HG02870 (cell line): ENCODE results near the gene FBXO44.
"Not testable (repeated sequence)": the region's sequence is repeated elsewhere in the genome, so short reads cannot be mapped to it uniquely, and the experiment has no call there.

Source experiments
- ATAC-seq: cut with Tn5 transposase; IDR thresholded peaks from one replicate; pipeline ENCODE4 v1.9.1; 2021; ENCODE audit warnings: mild to moderate bottlenecking, moderate library complexity; ENCODE audit not compliant: unreplicated experiment

Gene FBXO44

DNA sequence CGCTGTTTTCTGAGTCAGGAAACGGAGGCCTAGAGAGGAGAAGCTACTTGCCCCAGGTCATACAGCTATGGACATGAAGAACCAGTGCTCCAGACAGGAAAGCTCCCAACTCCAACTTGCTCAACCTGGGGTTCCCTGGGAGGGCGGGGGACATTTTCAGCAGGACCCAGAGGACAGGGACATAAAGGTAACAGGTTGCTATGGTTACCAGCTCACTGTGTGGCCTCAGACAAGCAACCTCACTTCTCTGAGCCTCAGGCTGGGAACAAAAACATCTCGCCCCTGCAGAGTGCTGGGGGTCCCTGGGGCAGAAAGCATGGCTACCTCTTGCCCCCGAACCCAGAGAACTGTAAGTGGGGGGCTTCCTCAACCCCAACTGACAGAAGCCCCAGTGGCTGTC, 16.6 kb upstream of the FBXO44 start:
- ATAC-seq = no peak

- ATAC-seq = no peak
Observed at GRCh38 chr1:11639372-11639771, 15.3 kb upstream of the FBXO44 start.

DNA sequence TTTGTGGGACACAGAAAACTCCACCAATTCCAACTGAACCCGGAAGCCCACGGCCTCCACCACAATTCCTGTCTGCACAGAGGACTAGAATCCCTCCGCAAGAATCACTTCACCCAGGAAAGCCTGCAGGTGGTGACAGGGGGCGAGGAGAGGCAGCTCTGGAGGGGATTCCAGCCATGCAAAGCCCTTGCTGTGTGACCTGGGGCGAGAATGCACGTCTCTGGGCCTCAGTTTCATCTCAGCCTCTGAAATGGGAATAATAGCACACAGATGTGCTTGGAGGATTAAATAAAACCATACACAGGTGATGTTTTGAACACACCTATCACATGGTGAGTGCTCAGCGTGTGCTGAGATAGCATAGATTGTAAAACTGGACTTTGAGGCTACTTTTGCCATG, 14.6 kb upstream of the FBXO44 start:
- no peak for ATAC-seq

DNA sequence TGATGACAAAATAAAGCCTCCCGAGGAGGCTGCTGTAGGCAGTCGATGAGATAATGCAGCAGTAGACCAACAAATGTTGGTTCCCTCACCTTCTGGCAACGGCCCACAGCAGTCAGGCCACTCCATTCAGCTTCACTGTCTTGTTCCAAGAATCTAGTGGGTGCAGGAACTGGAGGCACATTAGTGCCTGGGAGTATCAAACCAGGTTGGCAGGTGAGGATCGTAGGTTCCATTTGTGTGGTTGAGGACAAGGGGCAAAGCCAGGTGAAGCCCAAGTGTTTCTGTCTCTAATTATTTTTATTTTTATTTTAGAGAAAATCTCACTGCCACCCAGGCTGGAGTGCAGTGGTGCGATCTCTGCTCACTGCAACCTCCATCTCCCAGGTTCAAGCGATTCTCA, 13.7 kb upstream of the FBXO44 start:
- ATAC-seq = no peak

DNA sequence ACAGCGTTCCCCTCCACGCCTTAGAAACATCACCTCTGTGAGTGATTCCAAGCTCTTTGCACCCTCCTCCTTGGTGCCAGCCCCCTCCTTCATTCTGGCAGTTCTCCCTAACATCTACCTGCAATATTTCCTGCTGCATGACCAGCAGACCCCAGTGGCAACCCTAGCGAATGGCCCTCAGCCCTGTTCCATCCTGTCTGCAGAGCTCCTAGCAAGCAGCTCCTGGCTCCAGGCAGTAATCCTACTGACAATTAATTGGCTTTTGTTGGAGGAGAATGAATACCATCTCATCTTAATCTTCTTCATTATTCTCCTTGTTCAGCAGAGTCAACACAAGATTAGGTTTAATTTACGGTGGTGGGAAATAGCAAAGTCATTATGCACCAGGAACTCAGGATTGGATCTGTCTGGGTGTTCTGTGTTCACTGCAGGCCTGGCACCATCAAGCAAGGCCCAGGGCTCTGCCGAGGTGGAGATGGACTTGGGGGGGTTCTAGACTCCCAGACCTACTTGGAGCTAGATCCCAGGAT, 12.8 kb upstream of the FBXO44 start:
- ATAC-seq = no peak

DNA sequence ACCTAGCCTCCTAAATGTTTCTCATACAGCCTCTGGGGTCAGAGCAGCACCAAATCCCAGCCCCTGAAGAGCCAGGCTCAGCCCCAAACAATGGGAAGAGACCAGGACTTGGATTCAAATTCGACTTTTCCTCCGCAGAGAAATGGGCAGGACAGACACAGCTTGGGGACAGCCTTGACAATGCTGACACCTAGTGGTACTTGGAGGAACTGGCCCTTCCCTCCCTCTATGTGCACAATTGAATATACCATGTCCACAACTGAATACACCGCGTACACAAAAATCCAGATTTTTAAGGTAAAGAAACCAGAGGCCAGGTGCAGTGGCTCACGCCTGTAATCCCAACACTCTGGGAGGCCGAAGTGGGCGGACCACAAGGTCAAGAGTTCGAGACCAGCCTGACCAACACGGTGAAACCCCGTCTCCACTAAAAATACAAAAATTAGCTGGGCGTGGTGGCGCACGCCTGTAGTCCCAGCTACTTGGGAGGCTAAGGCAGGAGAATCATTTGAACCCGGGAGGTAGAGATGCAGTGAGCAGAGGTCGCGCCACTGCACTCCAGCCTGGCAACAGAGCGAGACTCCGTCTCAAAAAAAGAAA, 12.2 kb upstream of the FBXO44 start:
- ATAC-seq = not testable (repeated sequence)

DNA sequence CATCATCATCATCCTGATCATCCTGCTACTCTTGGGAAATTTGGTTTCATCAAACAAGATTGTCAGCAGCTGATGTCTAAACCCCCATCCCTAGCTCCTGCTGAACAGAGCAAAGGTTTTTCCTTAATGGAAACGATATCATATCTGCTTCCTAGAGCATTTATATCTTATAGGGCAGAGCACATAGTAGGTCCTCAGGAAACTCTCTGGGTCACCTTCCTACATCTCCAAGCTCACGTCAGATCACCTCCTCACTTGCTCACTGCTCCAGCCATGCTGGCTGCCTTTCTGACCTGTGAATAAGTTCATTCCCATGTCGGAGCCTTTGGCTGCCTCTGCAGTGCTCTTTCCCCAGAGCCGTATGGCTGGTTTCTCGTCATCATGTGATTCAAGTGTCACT, 10.9 kb upstream of the FBXO44 start:
- no peak for ATAC-seq

DNA sequence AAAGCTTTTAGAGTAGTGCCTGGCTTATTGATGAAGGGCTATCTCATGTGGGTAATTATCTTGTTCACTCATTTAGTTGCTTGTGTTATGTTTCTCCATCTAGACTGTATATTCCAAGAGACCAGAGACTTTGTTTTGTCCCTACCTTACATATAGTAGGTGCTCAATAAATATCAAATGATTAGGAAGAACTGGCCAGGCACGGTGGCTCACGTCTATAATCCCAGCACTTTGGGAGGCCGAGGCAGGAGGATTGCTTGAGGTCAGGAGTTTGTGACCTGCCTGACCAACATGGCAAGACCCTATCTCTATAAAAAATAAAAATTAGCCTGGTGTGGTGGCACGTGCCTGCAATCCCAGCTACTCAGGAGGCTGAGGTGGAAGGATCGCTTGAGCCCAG, 9.4 kb upstream of the FBXO44 start:
- no peak for ATAC-seq

DNA sequence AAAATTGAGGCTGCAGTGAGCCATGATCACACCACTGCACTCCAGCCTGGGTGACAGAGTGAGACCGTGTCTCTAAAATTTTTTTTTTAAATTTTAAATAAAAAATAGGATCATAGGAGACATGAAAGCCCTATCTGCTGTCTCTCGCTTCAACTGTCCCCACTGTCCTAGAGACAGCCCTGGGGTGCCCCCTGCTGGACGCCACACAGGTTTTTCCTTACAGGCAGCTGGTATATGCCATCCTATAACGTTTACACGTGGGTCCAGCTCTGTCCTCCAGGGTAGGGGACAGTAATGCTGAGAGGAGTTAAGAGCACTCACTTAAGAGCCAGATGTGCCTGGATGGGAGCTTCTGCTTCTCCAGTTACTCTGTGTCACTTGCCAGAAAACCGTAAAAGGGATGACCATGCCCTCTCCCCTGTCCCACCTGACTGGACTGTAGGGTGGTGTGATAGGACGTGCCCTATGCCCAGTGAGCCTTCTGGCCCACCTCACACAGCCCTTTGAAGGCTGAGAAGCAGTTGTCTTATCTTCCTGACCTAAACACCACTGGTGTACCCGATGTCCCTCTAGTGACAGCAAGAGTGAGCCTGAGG, 8.9 kb upstream of the FBXO44 start:
- ATAC-seq = no peak

- ATAC-seq = no peak
Observed at GRCh38 chr1:11646317-11646716, 8.4 kb upstream of the FBXO44 start.

DNA sequence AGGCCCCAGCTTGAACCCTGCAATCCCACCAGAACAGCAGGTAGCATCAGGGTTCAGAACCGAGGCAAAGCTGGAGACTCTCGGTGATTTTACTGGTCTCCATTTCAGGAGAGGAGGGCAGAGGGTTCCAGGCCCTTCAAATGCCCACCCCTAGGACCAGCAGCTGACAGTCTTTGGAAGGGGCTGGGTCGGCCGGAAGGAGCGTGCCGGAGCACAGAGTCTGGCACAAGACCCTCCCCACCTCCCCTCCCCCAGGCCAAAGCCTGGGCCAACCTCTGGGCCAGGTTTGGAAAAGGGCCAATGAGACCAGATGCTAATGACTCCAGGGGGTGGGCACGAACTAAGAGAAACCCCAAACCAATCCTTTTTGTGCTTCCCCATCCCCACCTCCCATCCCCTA, 7.3 kb upstream of the FBXO44 start:
- ATAC-seq = no peak

- ATAC-seq = no peak
Observed at GRCh38 chr1:11648039-11648438, 6.6 kb upstream of the FBXO44 start.

DNA sequence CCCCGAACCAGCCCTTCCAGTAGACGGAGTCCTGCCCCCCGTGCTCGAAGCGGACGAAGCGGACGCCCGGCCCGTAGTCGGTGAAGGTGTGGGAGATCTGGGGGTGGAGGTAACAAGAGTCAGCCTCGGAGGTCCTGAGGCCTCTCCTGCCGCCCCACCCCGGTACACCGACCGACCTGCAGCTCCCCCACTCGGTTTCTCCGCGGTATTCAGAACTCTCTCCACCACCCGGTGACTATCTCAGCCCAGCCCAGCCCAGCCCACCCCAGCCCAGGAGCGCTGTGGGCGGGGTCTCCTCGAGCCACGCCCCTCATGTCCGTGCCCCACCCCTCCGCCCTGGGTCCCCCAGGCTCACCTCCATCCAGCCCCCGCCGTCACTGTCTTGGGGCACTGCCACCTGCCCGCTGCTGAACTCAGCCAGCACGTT, 5.9 kb upstream of the FBXO44 start:
- ATAC-seq = no peak

DNA sequence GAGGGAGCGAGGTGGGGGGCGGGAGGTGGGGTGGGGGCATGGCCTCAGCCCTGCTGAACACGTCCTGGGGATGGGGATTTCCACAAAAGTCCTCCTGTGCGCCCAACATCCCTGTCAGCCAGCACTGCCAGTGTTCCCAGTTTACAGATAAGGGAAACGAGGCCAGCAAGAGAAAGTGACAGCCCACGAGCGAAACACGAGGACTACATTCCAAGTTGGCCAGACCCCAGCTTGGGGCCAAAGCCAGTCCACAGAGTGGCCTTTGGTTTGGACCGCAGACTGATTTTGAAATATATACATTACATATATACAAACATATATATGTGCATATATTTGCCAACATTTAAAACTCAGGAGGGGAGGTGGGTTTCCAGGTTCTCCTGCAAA, 5.4 kb upstream of the FBXO44 start:
- ATAC-seq = no peak

DNA sequence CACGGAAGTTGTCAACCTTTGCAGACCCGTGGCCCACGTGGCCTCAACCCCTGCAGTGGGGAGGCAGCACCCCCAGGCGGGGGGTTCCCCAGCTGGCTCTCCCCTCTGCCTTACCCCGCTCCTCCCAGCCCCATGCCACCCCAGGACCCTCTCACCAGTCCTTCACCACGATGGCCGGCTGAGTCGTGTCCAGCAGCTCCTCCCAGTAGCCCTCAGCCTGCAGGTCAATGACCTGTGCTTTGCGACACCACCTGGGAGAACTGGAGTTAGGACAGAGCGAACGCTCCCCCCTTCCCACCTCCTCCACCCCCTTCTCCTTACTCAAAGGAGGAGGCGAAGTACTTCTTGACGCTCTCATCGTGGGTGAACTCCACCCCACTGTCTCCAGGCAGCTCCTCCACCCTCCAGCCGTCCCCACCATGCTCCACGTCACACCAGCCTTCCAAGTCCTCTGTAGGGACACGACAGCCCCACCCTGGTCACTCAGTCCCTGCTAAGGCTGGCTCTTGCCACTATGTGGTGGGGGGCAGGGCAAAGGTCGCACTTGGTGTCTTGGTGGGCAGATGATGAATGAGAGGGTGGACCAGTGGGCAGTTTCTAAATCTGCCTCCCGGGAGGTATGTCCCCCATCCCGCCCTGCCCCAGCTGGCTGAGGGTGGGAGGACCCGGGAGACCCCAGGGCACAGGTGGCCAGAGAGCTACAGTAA, 4.9 kb upstream of the FBXO44 start:
- ATAC-seq = no peak

GRCh38 chr1:11650331-11650991, 4.2 kb upstream of the FBXO44 start:
- ATAC-seq = no peak

GRCh38 chr1:11651017-11651416, 3.7 kb upstream of the FBXO44 start:
- ATAC-seq = no peak

DNA sequence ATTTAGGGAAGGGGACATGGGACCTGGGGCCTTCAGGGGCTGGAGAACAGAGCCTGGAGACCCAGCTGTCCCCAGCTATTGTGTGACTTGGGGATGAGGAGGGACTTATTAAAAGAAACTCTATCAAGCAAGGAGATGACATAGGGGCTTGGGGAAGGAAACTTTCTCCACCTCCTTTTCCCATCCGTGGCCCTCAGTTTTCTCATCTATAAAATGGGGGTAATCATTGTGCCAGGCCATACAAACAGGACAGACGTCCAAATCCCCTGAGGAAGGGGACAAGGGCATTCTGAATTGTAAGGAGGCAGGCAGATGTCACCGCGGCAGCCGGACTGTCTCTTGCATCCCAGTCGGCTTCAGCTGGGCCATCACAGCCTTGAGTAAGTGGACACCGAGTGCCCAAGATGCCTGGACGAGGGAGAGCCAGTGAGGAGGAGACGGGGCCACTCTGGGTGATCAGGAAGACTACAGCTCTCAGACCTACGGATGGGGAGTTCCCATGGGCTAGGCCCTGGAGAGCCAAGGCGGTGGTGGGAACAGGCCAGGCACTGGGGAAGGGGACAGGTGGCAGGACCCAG, 2.4 kb upstream of the FBXO44 start:
- ATAC-seq = no peak

- no peak for ATAC-seq
Observed at GRCh38 chr1:11653101-11653860, 1.4 kb upstream of the FBXO44 start.

DNA sequence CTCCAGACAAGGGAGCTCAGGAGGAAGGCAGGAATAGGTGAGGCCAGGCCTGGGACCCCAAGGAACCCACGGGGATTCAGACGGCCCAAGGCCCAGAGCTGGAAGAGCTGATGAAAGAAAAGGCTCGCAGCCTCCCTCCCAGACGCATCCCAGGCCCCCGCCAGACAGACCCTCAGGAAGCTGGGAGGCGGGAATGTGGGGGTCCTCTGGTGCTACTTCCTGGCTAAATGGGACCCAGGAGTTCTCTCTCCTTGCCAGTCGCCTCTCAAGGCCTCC, 878 bp upstream of the FBXO44 start:
- no peak for ATAC-seq
